Heart left ventricle (tissue), 16 donors: ENCODE results near the gene CEP250. TPM values are rescaled to one million over a fixed set of nuclear protein-coding genes. Genes with fewer than 3 reads are reported as not detected.

Experiments used
- ATAC-seq, 4 donors: fragments of 200-7000 bp; cut with Tn5 transposase; one replicate each; pipeline ENCODE4 v1.9.1; 2020 to 2022; ENCODE audit warnings: moderate library complexity in 4 of 4, mild to moderate bottlenecking in 3 of 4, moderate number of reproducible peaks in 1 of 4
- DNase-seq, 5 donors: peaks; one replicate each; pipeline ENCODE4 v3.0.0-alpha.2; 2020
- H3K27ac ChIP-seq, 12 donors: fragments of 200-600 bp; sonication (generic) in 4 of 12; one replicate each; pipeline versions ENCODE4 v1.5.0 to v1.8.0; 2016 to 2022; ENCODE audit warnings: mild to moderate bottlenecking in 2 of 12
- H3K27me3 ChIP-seq, 9 donors: fragments of 200-600 bp; sonication (generic) in 2 of 9; one replicate each; pipeline versions ENCODE4 v1.5.1 to v1.8.0; 2016 to 2022; ENCODE audit warnings: mild to moderate bottlenecking in 3 of 9
- H3K36me3 ChIP-seq, 9 donors: fragments of 200-600 bp; sonication (generic) in 2 of 9; one replicate each; pipeline versions ENCODE4 v1.5.0 to v1.8.0; 2018 to 2022; ENCODE audit warnings: mild to moderate bottlenecking in 2 of 9
- H3K4me1 ChIP-seq, 12 donors: fragments of 200-600 bp; sonication (generic) in 4 of 12; one replicate each; pipeline versions ENCODE4 v1.5.0 to v1.8.0; 2016 to 2022; ENCODE audit warnings: mild to moderate bottlenecking in 3 of 12
- H3K4me3 ChIP-seq, 12 donors: fragments of 200-600 bp; sonication (generic) in 4 of 12; one replicate each; pipeline versions ENCODE4 v1.5.0 to v1.8.0; 2017 to 2022; ENCODE audit warnings: mild to moderate bottlenecking in 9 of 12, moderate library complexity in 4 of 12
- H3K9me3 ChIP-seq, 12 donors: fragments of 200-600 bp; sonication (generic) in 4 of 12; one replicate each; pipeline versions ENCODE4 v1.5.0 to v1.8.0; 2016 to 2022; ENCODE audit warnings: mild to moderate bottlenecking in 1 of 12
- CTCF ChIP-seq, 12 donors: fragments of 200-600 bp; sonication (generic) in 4 of 12; IDR thresholded peaks; one replicate each; pipeline versions ENCODE4 v1.5.0 to v1.8.0; 2018 to 2022; ENCODE audit warnings: antibody characterized with exemption in 12 of 12, mild to moderate bottlenecking in 5 of 12
- POLR2A ChIP-seq, 2 donors: fragments of 450-650 bp; IDR thresholded peaks; one replicate each; pipeline ENCODE4 v1.6.1; 2017; ENCODE audit warnings: antibody characterized with exemption in 2 of 2, mild to moderate bottlenecking in 2 of 2, moderate library complexity in 2 of 2
- WGBS, 4 donors: extraction: QIAGEN DNeasy Blood & Tissue Kit in 2 of 4; methylation state at CpG; one replicate each; pipeline versions ENCODE4 v1.1.5 to v1.1.7; 2013 to 2018; 5-methylcytosine and 5-hydroxymethylcytosine counted together
- intact Hi-C, 10 donors: fragments of 100-400 bp; cut with DNase I; formaldehyde crosslinking; loops; one replicate each; pipeline versions ENCODE4 v1.11.1 to v1.14.2; 2022
- microRNA counts, 2 donors: library from miRNA; unstranded; fragments of <30 nt; microRNA quantifications; one replicate each; lab custom pipeline; 2016
- microRNA-seq, 4 donors: library from miRNA; unstranded; fragments of <30 nt; microRNA quantifications; one replicate each; pipeline versions ENCODE4 to v1.2.0, GENCODE V29; 2017 to 2020
- polyA plus RNA-seq, 2 donors: library from polyadenylated mRNA; stranded (reverse); fragments of 200-250 nt; gene quantifications; one replicate each; pipeline ENCODE4 v1.2.3, GENCODE V29; 2013
- total RNA-seq, 9 donors: library from RNA; depleted of rRNA in 2 of 9; stranded (reverse); fragments of >200 nt in 2 of 9; fragmentation: NEBNext Ultra II Directional in 3 of 9; extraction: Animal tissue kit (Norgen Biotek cat#: 25700) in 3 of 9; gene quantifications; one replicate each; pipeline versions ENCODE4 v1.1.0 to v1.2.4, GENCODE V29; 2016 to 2023
- donor health status: ischemic (EF 13 %, LVEDD 7.1; RV severe dilation, severe dysfunction).
- donor health status: healthy with polysubstance abuse.
- donor health status: DM: no; HTN: yes; CAD: no.
- donor health status: DM: no; HTN: no; CAD: no.
- donor health status: ischemic (EF 25% LVEDD 6.9; RV normal size, moderate dysfunction).
- donor health status: ischemic (EF 25% LVEDD 5.7; RV mildly dilated, moderate dysfunction).
- donor health status: healthy.
- donor health status: DM: yes; HTN: yes; CAD: no.
- donor health status: ischemic (EF 35%, LVEDD 5.7; RV mildly dilated, moderate dysfunction).
- donor health status: nonischemic (EF 11% LVEDD 7.7; RV severe dilation, severe dysfunction).
- donor health status: DM: yes; HTN: yes; CAD: no.
- donor health status: PGD.
- donor health status: ischemic (EF 29% LVEDD 5.4; RV normal size, mild dysfunction).
- donor health status: nonischemic (EF 23%, LVEDD 6.1; RV moderate dilation, normal function).

The CEP250 gene
- total and polyA plus RNA-seq, 11 donors = 11.4 to 21.4 (median 14.9) TPM

GRCh38 chr20:35562541-35563110, 107.2 kb downstream of the CEP250 start:
- no peak for ATAC-seq
- no peak for TF ChIP-seq CTCF (IDR thresholded peaks at IDR 0.05)
- no peak for TF ChIP-seq POLR2A (IDR thresholded peaks at IDR 0.05)
- intact Hi-C loops = no loop called here
- H3K27ac ChIP-seq = no peak overlapping the region
- DNase-seq = no peak
- H3K9me3 ChIP-seq = no peaks in the 10 kb centered on the region
- WGBS, 4 donors = 77 to 88% (median 85%) methylated on average over 1 to 10 of the region's 10 CpGs
- peaks cover 0 to 11% (median 3%) of the 10 kb centered on the region in 9 donors for H3K36me3 ChIP-seq
- H3K4me3 ChIP-seq = no peak overlapping the region
- H3K4me1 ChIP-seq = no peaks in the 10 kb centered on the region
- H3K27me3 ChIP-seq = no peaks in the 10 kb centered on the region

- no peak overlapping the region for H3K27ac ChIP-seq
- ATAC-seq (no peak), DNase-seq (no peak)
- H3K9me3 ChIP-seq = no peaks in the 10 kb centered on the region
- peaks cover 0 to 3% (median 0%) of the 10 kb centered on the region in 9 donors for H3K36me3 ChIP-seq
- no peaks in the 10 kb centered on the region for H3K4me1 ChIP-seq
- TF ChIP-seq POLR2A (IDR thresholded peaks at IDR 0.05) (no peak), CTCF (IDR thresholded peaks at IDR 0.05) (no peak)
- intact Hi-C loops = no loop called here
- no peak overlapping the region for H3K4me3 ChIP-seq
- 90 to 93% (median 92%) methylated on average over 10 of the region's 10 CpGs for WGBS, 4 donors
- H3K27me3 ChIP-seq = no peaks in the 10 kb centered on the region
These were observed 108.4 kb downstream of the CEP250 start for GRCh38 chr20:35563834-35564233.

DNA sequence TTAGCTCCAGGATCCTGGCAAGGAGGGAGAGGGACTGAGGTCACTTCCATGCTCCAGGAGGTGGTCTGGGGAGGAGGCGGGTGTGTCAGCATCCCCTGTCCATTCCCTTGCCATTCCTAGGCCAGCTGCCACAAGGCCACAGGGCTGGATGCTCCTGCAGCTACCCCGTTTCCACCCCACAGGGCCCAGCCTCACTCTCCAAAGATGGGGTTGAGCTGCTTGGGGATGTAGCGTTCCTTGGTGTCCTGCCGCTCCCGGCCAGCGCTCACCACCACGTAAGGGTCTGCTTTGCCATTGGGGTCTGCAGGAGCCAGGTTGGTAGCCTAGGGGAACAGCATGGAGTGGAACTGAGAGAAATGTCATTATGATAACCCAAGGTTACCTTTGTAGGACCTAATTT, 109.5 kb downstream of the CEP250 start:
- Histone ChIP-seq H3K27ac (no peak overlapping the region), H3K9me3 (no peaks in the 10 kb centered on the region), H3K36me3 (no peaks in the 10 kb centered on the region), H3K27me3 (no peaks in the 10 kb centered on the region), H3K4me1 (no peaks in the 10 kb centered on the region), H3K4me3 (no peak overlapping the region)
- DNase-seq (no peak), ATAC-seq (no peak)
- TF ChIP-seq POLR2A (IDR thresholded peaks at IDR 0.05) (no peak), CTCF (IDR thresholded peaks at IDR 0.05) (no peak)
- WGBS, 4 donors = 89 to 98% (median 95%) methylated on average over 7 of the region's 7 CpGs
- intact Hi-C loops = no loop called here

DNA sequence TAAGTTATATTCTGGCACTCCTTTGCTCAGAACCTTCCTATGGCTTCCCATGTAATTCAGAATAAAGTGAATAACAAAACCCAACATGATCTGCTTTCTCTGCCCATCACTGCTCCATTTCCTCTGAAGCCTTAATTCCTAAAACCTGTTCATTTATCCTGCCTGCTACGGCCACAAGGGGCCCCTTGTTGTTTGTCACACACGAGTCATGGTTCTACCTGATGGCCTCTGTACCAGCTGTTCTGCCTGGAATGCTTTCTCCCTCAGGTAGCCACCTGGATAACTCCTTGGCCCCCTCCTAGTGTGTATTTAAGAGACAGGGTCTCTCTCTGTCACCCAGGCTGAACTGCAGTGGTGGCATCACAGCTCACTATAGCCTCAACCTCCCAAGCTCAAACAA, 113.2 kb downstream of the CEP250 start:
- Histone ChIP-seq H3K27me3 (no peaks in the 10 kb centered on the region), H3K9me3 (peaks cover 0 to 12% (median 6%) of the 10 kb centered on the region in 12 donors), H3K36me3 (no peaks in the 10 kb centered on the region), H3K4me3 (no peak overlapping the region), H3K4me1 (no peaks in the 10 kb centered on the region), H3K27ac (no peak overlapping the region)
- intact Hi-C loops = no loop called here
- ATAC-seq (no peak), DNase-seq (no peak)
- 21 to 30% (median 28%) methylated on average over 2 of the region's 2 CpGs for WGBS, 4 donors
- TF ChIP-seq POLR2A (IDR thresholded peaks at IDR 0.05) = no peak
- no peak for TF ChIP-seq CTCF (IDR thresholded peaks at IDR 0.05)

MicroRNAs encoded within 50 kb of the gene (microRNA counts, 767-probe panel; counts per million panel counts)
- microRNA hsa-miR-1289 (lab: Ali Mortazavi, UCI) = 0 to 71.6 counts per million in 2 donors

Small RNAs within 50 kb of the gene (microRNA-seq; reads per million reads assigned to microRNA genes)
- 0 to 0.60 (median 0) reads per million in 4 donors for gene MIR1289-1

Other genes with a start within 250 kb of the CEP250 start
- gene MMP24, start 228.9 kb upstream of the CEP250 start, total RNA-seq = 1 to 10 TPM in 1 of 9 donors, under 1 TPM in 8; 0.05 to 10.0 (median 0.33) TPM
- under 1 TPM; 0.10 to 0.19 TPM for gene MMP24, start 228.9 kb upstream of the CEP250 start, polyA plus RNA-seq
- 10 to 100 TPM; 17.5 to 64.8 (median 41.6) TPM for gene MMP24OS, start 177.5 kb upstream of the CEP250 start, total RNA-seq
- 10 to 100 TPM; 11.7 to 41.9 TPM for gene MMP24OS, start 177.5 kb upstream of the CEP250 start, polyA plus RNA-seq
- 10 to 100 TPM; 27.5 to 65.0 (median 42.1) TPM for gene EIF6, start 170.8 kb upstream of the CEP250 start, total RNA-seq
- gene EIF6, start 170.8 kb upstream of the CEP250 start, polyA plus RNA-seq = 100 to 1,000 TPM in 1 of 2 donors, 10 to 100 TPM in 1; 32.8 to 150 TPM
- gene FAM83C, start 163.2 kb upstream of the CEP250 start, total RNA-seq = not detected
- not detected for gene FAM83C, start 163.2 kb upstream of the CEP250 start, polyA plus RNA-seq
- 100 to 1,000 TPM in 4 of 9 donors, 10 to 100 TPM in 5; 56.4 to 132 (median 96.9) TPM for gene UQCC1, start 43.6 kb upstream of the CEP250 start, total RNA-seq
- gene UQCC1, start 43.6 kb upstream of the CEP250 start, polyA plus RNA-seq = 10 to 100 TPM; 50.1 to 98.8 TPM
- gene GDF5, start 17.4 kb upstream of the CEP250 start, total RNA-seq = 1 to 10 TPM in 1 of 9 donors, under 1 TPM in 2, not detected in 6; 0.12 to 1.1 (median 0.24) TPM
- under 1 TPM in 1 of 2 donors, not detected in 1; 0.14 TPM for gene GDF5, start 17.4 kb upstream of the CEP250 start, polyA plus RNA-seq
- not detected for gene C20orf173, start 74.1 kb downstream of the CEP250 start, total RNA-seq
- not detected for gene C20orf173, start 74.1 kb downstream of the CEP250 start, polyA plus RNA-seq
- 100 to 1,000 TPM in 5 of 9 donors, 10 to 100 TPM in 4; 83.9 to 152 (median 101) TPM for gene ERGIC3, start 86.5 kb downstream of the CEP250 start, total RNA-seq
- gene ERGIC3, start 86.5 kb downstream of the CEP250 start, polyA plus RNA-seq = 100 to 1,000 TPM in 1 of 2 donors, 10 to 100 TPM in 1; 69.8 to 120 TPM
- gene SPAG4, start 160.2 kb downstream of the CEP250 start, total RNA-seq = 1 to 10 TPM; 1.1 to 6.8 (median 4.5) TPM
- gene SPAG4, start 160.2 kb downstream of the CEP250 start, polyA plus RNA-seq = 1 to 10 TPM; 4.3 to 6.9 TPM
- 10 to 100 TPM; 25.7 to 75.6 (median 56.1) TPM for gene CPNE1, start 209.3 kb downstream of the CEP250 start, total RNA-seq
- 10 to 100 TPM; 37.8 to 55.4 TPM for gene CPNE1, start 209.3 kb downstream of the CEP250 start, polyA plus RNA-seq
- 10 to 100 TPM; 15.8 to 61.7 (median 44.4) TPM for gene RBM12, start 209.3 kb downstream of the CEP250 start, total RNA-seq
- 10 to 100 TPM in 1 of 2 donors, 1 to 10 TPM in 1; 7.4 to 26.4 TPM for gene RBM12, start 209.3 kb downstream of the CEP250 start, polyA plus RNA-seq
- 10 to 100 TPM; 38.1 to 67.5 (median 58.3) TPM for gene NFS1, start 243.8 kb downstream of the CEP250 start, total RNA-seq
- gene NFS1, start 243.8 kb downstream of the CEP250 start, polyA plus RNA-seq = 10 to 100 TPM; 27.4 to 59.9 TPM
- 100 to 1,000 TPM; 120 to 591 (median 174) TPM for gene ROMO1, start 243.8 kb downstream of the CEP250 start, total RNA-seq
- gene ROMO1, start 243.8 kb downstream of the CEP250 start, polyA plus RNA-seq = 100 to 1,000 TPM; 241 to 534 TPM